Measurements from ENCODE around the gene FADS2. TPM values are rescaled to one million over a fixed set of nuclear protein-coding genes. Genes with fewer than 3 reads are reported as not detected.

FADS2 gene
- total RNA-seq, 4 donors from 2014 or later: 1.6 to 30.7 (median 12.0) TPM

- Histone ChIP-seq H3K36me3 (peaks cover 0 to 8% (median 0%) of the 10 kb centered on the region in 3 donors), H3K4me1 (peaks cover 0 to 6% (median 0%) of the 10 kb centered on the region in 4 donors), H3K4me3 (no peak overlapping the region), H3K27me3 (no peaks in the 10 kb centered on the region), H3K9me3 (no peaks in the 10 kb centered on the region), H3K27ac (no peak overlapping the region)
- no peak for DNase-seq
- TF ChIP-seq POLR2A (IDR thresholded peaks at IDR 0.05): no peak
- no peak for TF ChIP-seq CTCF (IDR thresholded peaks at IDR 0.05)
Measured at GRCh38 chr11:61900251-61900650, 72.2 kb downstream of the FADS2 start.

GRCh38 chr11:61901397-61901796, 73.3 kb downstream of the FADS2 start:
- peaks cover 0 to 6% (median 0%) of the 10 kb centered on the region in 4 donors for H3K4me1 ChIP-seq
- no peaks in the 10 kb centered on the region for H3K27me3 ChIP-seq
- TF ChIP-seq CTCF (IDR thresholded peaks at IDR 0.05) (no peak), POLR2A (IDR thresholded peaks at IDR 0.05) (no peak)
- H3K36me3 ChIP-seq: peaks cover 0 to 16% (median 0%) of the 10 kb centered on the region in 3 donors
- no peak overlapping the region for H3K27ac ChIP-seq
- no peak for DNase-seq
- H3K9me3 ChIP-seq: no peaks in the 10 kb centered on the region
- no peak overlapping the region for H3K4me3 ChIP-seq

GRCh38 chr11:61902313-61902712, 74.2 kb downstream of the FADS2 start:
- Histone ChIP-seq H3K36me3 (peaks cover 0 to 13% (median 0%) of the 10 kb centered on the region in 3 donors), H3K27me3 (no peaks in the 10 kb centered on the region), H3K4me1 (peaks cover 0 to 6% (median 0%) of the 10 kb centered on the region in 4 donors), H3K9me3 (no peaks in the 10 kb centered on the region), H3K4me3 (no peak overlapping the region), H3K27ac (no peak overlapping the region)
- no peak for TF ChIP-seq POLR2A (IDR thresholded peaks at IDR 0.05)
- TF ChIP-seq CTCF (IDR thresholded peaks at IDR 0.05): no peak
- no peak for DNase-seq

- Histone ChIP-seq H3K9me3 (no peaks in the 10 kb centered on the region), H3K27ac (no peak overlapping the region), H3K36me3 (peaks cover 0 to 13% (median 0%) of the 10 kb centered on the region in 3 donors), H3K4me3 (no peak overlapping the region), H3K27me3 (no peaks in the 10 kb centered on the region), H3K4me1 (peaks cover 0 to under 1% (median 0%) of the 10 kb centered on the region in 4 donors)
- DNase-seq: no peak
- TF ChIP-seq CTCF (IDR thresholded peaks at IDR 0.05) (no peak), POLR2A (IDR thresholded peaks at IDR 0.05) (no peak)
Measured at GRCh38 chr11:61903845-61904244, 75.7 kb downstream of the FADS2 start.

GRCh38 chr11:61904539-61905048, 76.5 kb downstream of the FADS2 start:
- Histone ChIP-seq H3K27ac (no peak overlapping the region), H3K4me1 (peaks cover 0 to 7% (median 0%) of the 10 kb centered on the region in 4 donors), H3K9me3 (no peaks in the 10 kb centered on the region), H3K36me3 (peaks cover 0 to 13% (median 0%) of the 10 kb centered on the region in 3 donors), H3K27me3 (no peaks in the 10 kb centered on the region), H3K4me3 (no peak overlapping the region)
- no peak for DNase-seq
- TF ChIP-seq POLR2A (IDR thresholded peaks at IDR 0.05): no peak
- TF ChIP-seq CTCF (IDR thresholded peaks at IDR 0.05): no peak
